ENCODE measurements around the gene FAM120B.
A peak's percentile ranks its signal among the peaks of the same experiment; 100 is the strongest.

FAM120B gene

GRCh38 chr6:170292407-170293158 lies 14.0 kb upstream of the FAM120B start:
- TF ChIP-seq, protein P1, sequence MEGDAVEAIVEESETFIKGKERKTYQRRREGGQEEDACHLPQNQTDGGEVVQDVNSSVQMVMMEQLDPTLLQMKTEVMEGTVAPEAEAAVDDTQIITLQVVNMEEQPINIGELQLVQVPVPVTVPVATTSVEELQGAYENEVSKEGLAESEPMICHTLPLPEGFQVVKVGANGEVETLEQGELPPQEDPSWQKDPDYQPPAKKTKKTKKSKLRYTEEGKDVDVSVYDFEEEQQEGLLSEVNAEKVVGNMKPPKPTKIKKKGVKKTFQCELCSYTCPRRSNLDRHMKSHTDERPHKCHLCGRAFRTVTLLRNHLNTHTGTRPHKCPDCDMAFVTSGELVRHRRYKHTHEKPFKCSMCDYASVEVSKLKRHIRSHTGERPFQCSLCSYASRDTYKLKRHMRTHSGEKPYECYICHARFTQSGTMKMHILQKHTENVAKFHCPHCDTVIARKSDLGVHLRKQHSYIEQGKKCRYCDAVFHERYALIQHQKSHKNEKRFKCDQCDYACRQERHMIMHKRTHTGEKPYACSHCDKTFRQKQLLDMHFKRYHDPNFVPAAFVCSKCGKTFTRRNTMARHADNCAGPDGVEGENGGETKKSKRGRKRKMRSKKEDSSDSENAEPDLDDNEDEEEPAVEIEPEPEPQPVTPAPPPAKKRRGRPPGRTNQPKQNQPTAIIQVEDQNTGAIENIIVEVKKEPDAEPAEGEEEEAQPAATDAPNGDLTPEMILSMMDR (IDR thresholded peaks at IDR 0.05; ENCODE audit: control extremely low read depth, extremely low read depth, low read depth, missing control alignments): no peak
- DNase-seq (ENCODE audit: extremely low spot score): no peak
- ChIA-PET POLR2A (no interaction called here), CTCF (interaction anchor here (1.1 to 1.6 kb wide), 6 partner anchors 13 to 503 kb away, joined by 3 to 7 read pairs (median 3); no protein-coding TSS in a partner anchor)

DNA sequence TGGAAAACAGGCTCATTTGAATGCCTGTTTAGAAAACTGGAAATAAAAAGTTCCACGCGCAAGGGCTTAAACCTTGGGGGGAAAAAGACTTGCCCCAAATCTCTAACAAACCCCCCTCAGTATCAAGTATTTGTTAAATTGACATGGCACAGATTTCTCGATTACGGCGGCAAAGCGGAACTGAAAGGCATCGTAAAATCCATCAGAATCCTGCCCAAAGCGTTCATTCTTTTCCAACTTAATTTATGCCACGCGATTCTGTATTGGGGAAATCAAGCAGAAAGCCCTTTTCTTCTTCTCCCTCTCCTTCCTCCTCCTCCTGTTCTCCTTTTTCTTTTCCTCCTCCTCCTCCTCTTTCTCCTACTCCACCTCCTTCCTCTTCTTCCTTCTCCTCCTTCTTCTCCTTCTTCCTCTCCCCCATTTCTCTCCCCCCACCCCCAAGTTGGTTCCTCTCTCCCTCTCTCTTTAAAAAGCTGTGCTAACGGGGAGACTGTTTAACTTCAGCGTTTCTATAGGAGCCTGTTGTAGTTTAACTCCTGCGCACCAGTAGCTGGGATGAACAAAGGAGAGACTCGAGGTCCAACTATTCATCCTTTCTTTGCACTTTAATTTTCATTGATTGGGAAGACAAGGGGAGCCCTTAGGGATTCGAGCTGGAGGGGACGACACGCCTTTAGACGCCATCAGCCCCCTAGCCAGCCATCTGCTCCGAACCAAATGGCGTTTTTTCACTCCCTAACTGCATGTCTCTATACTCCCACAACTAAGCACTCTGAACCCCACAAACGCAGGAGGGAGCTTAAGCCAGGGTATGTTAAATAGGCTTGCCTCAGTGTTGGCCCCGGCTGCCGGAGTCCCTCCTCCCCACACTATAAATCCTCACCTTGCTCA lies 13.0 kb upstream of the FAM120B start:
- CTCF ChIA-PET: interaction anchor here (1.1 to 1.6 kb wide), 2 partner anchors 224 to 457 kb away, joined by 3 read pairs; no protein-coding TSS in a partner anchor
- TF ChIP-seq, protein P1 (IDR thresholded peaks at IDR 0.05; ENCODE audit: control extremely low read depth, extremely low read depth, low read depth, missing control alignments): no peak
- no peak for DNase-seq (ENCODE audit: extremely low spot score)
- POLR2A ChIA-PET: no interaction called here

DNA sequence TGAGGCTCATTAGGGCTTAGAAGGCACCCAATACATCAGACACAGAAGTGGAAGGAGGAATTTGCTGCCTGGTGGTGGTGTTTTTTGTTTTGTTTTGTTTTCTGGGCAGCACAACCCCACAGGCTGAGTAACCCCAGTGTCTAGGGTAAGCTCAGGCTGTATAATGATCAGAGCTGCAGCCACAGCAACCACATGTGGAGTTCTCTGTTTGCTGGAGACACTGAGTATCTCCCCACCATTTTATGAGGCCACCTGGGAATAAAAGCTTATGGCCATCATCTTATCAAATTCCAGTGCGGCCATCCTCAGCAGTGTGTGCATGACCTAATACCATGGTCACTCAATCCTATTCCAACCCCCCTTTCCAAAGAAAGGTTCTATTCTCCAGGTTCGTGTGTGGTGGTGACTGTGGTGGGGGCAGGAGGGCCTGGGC lies 12.2 kb upstream of the FAM120B start:
- POLR2A ChIA-PET: no interaction called here
- TF ChIP-seq, protein P1 (IDR thresholded peaks at IDR 0.05; ENCODE audit: control extremely low read depth, extremely low read depth, low read depth, missing control alignments): no peak

GRCh38 chr6:170294813-170295509 lies 11.6 kb upstream of the FAM120B start:
- CTCF ChIA-PET: interaction anchor here (2.1 kb wide), 1 partner anchor 463 kb away, joined by 9 read pairs; no protein-coding TSS in a partner anchor
- POLR2A ChIA-PET: no interaction called here
- TF ChIP-seq, protein P1 (IDR thresholded peaks at IDR 0.05; ENCODE audit: control extremely low read depth, extremely low read depth, low read depth, missing control alignments): no peak
- no peak for DNase-seq (ENCODE audit: extremely low spot score)

More for the DNA sequence above, 12.2 kb upstream of the FAM120B start:
- CTCF ChIA-PET: interaction anchor here (2.1 kb wide), 1 partner anchor 462 kb away, joined by 9 read pairs; no protein-coding TSS in a partner anchor
- no peak for DNase-seq (ENCODE audit: extremely low spot score)

DNA sequence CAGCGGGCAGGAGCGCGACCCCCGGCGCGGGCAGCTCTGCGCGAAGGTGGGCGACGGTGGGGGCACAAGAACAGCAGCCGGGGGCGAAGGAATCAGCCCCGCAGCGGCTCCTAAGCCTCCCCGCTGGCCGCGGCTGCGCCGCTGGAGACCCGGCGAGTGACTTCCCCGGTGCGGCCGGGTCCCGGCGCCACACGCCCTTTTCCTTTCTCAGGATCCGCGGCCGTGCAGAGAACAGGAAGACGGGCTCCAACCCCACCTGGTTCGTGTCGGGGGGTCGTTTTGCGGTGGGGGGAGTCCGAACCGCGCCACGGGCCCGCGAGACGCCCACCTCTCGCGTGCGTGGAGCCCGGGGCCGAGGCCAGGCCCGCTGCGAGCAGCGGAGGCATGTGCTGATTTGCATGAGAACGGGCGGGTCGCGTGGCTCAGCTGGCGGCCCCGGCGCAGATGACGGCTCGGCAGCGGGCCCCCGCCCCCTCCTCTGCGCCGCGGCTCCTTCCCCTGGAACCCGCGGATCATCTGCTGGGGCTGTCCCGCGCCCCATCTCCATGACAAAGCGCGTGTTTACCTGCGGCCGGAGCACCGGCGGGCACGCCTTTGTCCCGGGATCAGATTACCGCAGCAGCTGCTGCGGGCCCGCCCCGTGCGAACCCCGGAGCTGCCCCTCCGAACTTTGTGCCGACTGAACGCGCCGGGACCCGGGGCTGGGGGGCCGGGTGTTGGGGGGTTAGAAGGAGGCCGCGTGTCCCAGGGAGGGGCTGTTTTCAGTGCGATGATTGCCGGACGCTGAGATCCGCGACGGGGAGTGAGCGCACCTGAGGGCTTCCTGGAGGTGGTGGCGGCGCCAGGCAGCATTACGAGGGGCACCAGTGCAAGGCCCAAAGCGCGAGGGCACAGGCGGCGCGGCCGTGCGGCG lies 10.8 kb upstream of the FAM120B start:
- DNase-seq (ENCODE audit: extremely low spot score): peak; percentile 64
- ChIA-PET CTCF (interaction anchor here (1.0 to 2.1 kb wide), 2 partner anchors 9 to 464 kb away, joined by 4 to 9 read pairs; no protein-coding TSS in a partner anchor), POLR2A (no interaction called here)
- TF ChIP-seq, protein P1 (IDR thresholded peaks at IDR 0.05; ENCODE audit: control extremely low read depth, extremely low read depth, low read depth, missing control alignments): no peak
